Activated gamma-delta T cell treated with Interleukin-2 at 50 U/mL for 16 hours (primary cell): ENCODE data around the gene RAB20.
"Not testable (repeated sequence)": the region's sequence is repeated elsewhere in the genome, so short reads cannot be mapped to it uniquely, and the experiment has no call there.

ENCODE experiments used
- DNase-seq: peaks from one replicate; pipeline ENCODE4 v3.0.0-alpha.2; 2020

RAB20 gene

GRCh38 chr13:110574161-110574560 is 12.6 kb upstream of the RAB20 start:
- DNase-seq, result no peak

GRCh38 chr13:110572778-110573118 is 11.2 kb upstream of the RAB20 start:
- DNase-seq, result no peak

GRCh38 chr13:110571896-110572777 is 10.6 kb upstream of the RAB20 start:
- no peak for DNase-seq

- no peak for DNase-seq
Measured at GRCh38 chr13:110570886-110571285, 9.4 kb upstream of the RAB20 start.

- DNase-seq, result not testable (repeated sequence)
Measured at GRCh38 chr13:110569962-110570361, 8.4 kb upstream of the RAB20 start.

GRCh38 chr13:110568612-110569011 is 7.1 kb upstream of the RAB20 start:
- DNase-seq, result no peak

GRCh38 chr13:110566171-110566570 is 4.6 kb upstream of the RAB20 start:
- no peak for DNase-seq

- no peak for DNase-seq
Measured at GRCh38 chr13:110565296-110565695, 3.8 kb upstream of the RAB20 start.

- no peak for DNase-seq
Measured at GRCh38 chr13:110564472-110564985, 3.0 kb upstream of the RAB20 start.

GRCh38 chr13:110563463-110563774 is 1.9 kb upstream of the RAB20 start:
- no peak for DNase-seq

- DNase-seq, result no peak
Measured at GRCh38 chr13:110562696-110563462, 1.4 kb upstream of the RAB20 start.

GRCh38 chr13:110562036-110562597 is 595 bp upstream of the RAB20 start:
- DNase-seq, result no peak

GRCh38 chr13:110560601-110561343 is 750 bp downstream of the RAB20 start:
- DNase-seq, result no peak

GRCh38 chr13:110559986-110560385 is 1.5 kb downstream of the RAB20 start:
- DNase-seq, result no peak

- DNase-seq, result no peak
Measured at GRCh38 chr13:110559429-110559943, 2.0 kb downstream of the RAB20 start.

GRCh38 chr13:110557610-110558305 is 3.8 kb downstream of the RAB20 start:
- DNase-seq, result no peak

- DNase-seq, result no peak
Measured at GRCh38 chr13:110557082-110557481, 4.4 kb downstream of the RAB20 start.

- no peak for DNase-seq
Measured at GRCh38 chr13:110556224-110556606, 5.3 kb downstream of the RAB20 start.

- DNase-seq, result no peak
Measured at GRCh38 chr13:110555601-110556223, 5.8 kb downstream of the RAB20 start.

GRCh38 chr13:110554946-110555345 is 6.6 kb downstream of the RAB20 start:
- DNase-seq, result no peak

- DNase-seq, result no peak
Measured at GRCh38 chr13:110554227-110554836, 7.2 kb downstream of the RAB20 start.
